ENCODE results near the gene CELF4.
A peak's percentile ranks its signal among the peaks of the same experiment; 100 is the strongest.

The CELF4 gene

GRCh38 chr18:37395631-37396030 is 170.0 kb downstream of the CELF4 start:
- no peak for ATAC-seq (ENCODE audit: low read depth)
- no peaks in the 10 kb centered on the region for H3K4me1 ChIP-seq (ENCODE audit: insufficient read depth, poor library complexity, severe bottlenecking)

DNA sequence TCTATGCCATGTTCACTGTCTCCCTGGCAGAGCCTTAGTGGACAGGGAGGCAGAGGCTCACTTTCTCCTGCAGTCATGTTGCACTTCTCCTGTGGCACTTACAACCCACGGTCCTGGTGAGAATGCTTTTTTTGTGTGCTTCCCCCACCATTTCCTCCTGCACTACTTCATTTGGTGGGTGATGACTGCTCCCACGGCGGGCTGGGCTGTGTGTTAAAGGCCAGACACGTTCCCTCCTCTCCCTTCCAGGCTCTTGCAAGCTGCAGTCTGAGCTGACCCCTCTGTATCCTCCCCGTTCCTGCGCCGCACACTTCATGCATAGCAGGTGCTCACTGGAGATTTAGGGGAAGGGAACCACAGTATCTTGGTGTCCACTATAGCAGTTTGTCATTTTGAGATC is 170.5 kb downstream of the CELF4 start:
- peaks cover 9% of the 10 kb centered on the region for H3K27me3 ChIP-seq (ENCODE audit: insufficient read depth, poor library complexity, severe bottlenecking)
- TF ChIP-seq, protein P1, sequence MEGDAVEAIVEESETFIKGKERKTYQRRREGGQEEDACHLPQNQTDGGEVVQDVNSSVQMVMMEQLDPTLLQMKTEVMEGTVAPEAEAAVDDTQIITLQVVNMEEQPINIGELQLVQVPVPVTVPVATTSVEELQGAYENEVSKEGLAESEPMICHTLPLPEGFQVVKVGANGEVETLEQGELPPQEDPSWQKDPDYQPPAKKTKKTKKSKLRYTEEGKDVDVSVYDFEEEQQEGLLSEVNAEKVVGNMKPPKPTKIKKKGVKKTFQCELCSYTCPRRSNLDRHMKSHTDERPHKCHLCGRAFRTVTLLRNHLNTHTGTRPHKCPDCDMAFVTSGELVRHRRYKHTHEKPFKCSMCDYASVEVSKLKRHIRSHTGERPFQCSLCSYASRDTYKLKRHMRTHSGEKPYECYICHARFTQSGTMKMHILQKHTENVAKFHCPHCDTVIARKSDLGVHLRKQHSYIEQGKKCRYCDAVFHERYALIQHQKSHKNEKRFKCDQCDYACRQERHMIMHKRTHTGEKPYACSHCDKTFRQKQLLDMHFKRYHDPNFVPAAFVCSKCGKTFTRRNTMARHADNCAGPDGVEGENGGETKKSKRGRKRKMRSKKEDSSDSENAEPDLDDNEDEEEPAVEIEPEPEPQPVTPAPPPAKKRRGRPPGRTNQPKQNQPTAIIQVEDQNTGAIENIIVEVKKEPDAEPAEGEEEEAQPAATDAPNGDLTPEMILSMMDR (IDR thresholded peaks at IDR 0.05; ENCODE audit: poor library complexity, severe bottlenecking), result no peak

More at GRCh38 chr18:37395631-37396030, 170.0 kb downstream of the CELF4 start:
- no peak overlapping the region for H3K27ac ChIP-seq (ENCODE audit: poor library complexity, severe bottlenecking)
- H3K9me3 ChIP-seq (ENCODE audit: severe bottlenecking), result no peaks in the 10 kb centered on the region
- DNase-seq (ENCODE audit: low spot score), result no peak
- H3K4me3 ChIP-seq (ENCODE audit: severe bottlenecking), result no peak overlapping the region
- H3K27me3 ChIP-seq (ENCODE audit: insufficient read depth, poor library complexity, severe bottlenecking), result peaks cover 9% of the 10 kb centered on the region
- TF ChIP-seq, protein P1 (IDR thresholded peaks at IDR 0.05; ENCODE audit: poor library complexity, severe bottlenecking), result no peak
- H3K36me3 ChIP-seq (ENCODE audit: low read depth), result no peaks in the 10 kb centered on the region

DNA sequence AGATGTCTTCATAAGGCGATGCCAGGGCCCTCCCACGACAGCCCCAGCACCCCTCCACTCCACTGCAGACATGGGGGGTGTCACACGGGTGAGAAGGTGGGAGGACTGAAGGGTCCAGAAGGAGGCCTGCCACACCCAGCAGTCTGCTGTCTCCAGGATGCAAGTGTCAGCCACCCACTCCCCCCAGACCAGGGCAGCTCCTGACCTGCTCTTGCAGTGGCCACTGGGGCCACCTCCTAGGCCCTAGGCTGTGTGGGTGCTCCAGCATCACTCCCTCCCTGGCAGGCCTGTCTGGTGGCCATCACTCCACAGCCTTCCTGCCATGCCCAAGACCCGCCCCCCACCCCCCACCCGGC is 171.0 kb downstream of the CELF4 start:
- H3K9me3 ChIP-seq (ENCODE audit: severe bottlenecking), result no peaks in the 10 kb centered on the region
- H3K27me3 ChIP-seq (ENCODE audit: insufficient read depth, poor library complexity, severe bottlenecking), result peaks cover 9% of the 10 kb centered on the region
- no peaks in the 10 kb centered on the region for H3K4me1 ChIP-seq (ENCODE audit: insufficient read depth, poor library complexity, severe bottlenecking)
- H3K27ac ChIP-seq (ENCODE audit: poor library complexity, severe bottlenecking), result no peak overlapping the region
- TF ChIP-seq, protein P1 (IDR thresholded peaks at IDR 0.05; ENCODE audit: poor library complexity, severe bottlenecking), result no peak
- H3K36me3 ChIP-seq (ENCODE audit: low read depth), result no peaks in the 10 kb centered on the region
- no peak for DNase-seq (ENCODE audit: low spot score)
- no peak overlapping the region for H3K4me3 ChIP-seq (ENCODE audit: severe bottlenecking)
- ATAC-seq (ENCODE audit: low read depth), result no peak; the same call in 2 of the 3 replicates

More for the DNA sequence above, 170.5 kb downstream of the CELF4 start:
- DNase-seq (ENCODE audit: low spot score), result no peak
- Histone ChIP-seq H3K27ac (ENCODE audit: poor library complexity, severe bottlenecking) (no peak overlapping the region), H3K4me3 (ENCODE audit: severe bottlenecking) (no peak overlapping the region), H3K9me3 (ENCODE audit: severe bottlenecking) (no peaks in the 10 kb centered on the region), H3K4me1 (ENCODE audit: insufficient read depth, poor library complexity, severe bottlenecking) (no peaks in the 10 kb centered on the region), H3K36me3 (ENCODE audit: low read depth) (no peaks in the 10 kb centered on the region)
- no peak for ATAC-seq (ENCODE audit: low read depth)

- no peaks in the 10 kb centered on the region for H3K36me3 ChIP-seq (ENCODE audit: low read depth)
- TF ChIP-seq, protein P1 (IDR thresholded peaks at IDR 0.05; ENCODE audit: poor library complexity, severe bottlenecking), result no peak
- H3K27ac ChIP-seq (ENCODE audit: poor library complexity, severe bottlenecking), result no peak overlapping the region
- no peaks in the 10 kb centered on the region for H3K9me3 ChIP-seq (ENCODE audit: severe bottlenecking)
- DNase-seq (ENCODE audit: low spot score), result no peak
- ATAC-seq (ENCODE audit: low read depth), result peak; percentile 69
- peak overlapping the region; percentile 17 for H3K4me3 ChIP-seq (ENCODE audit: severe bottlenecking)
- no peaks in the 10 kb centered on the region for H3K4me1 ChIP-seq (ENCODE audit: insufficient read depth, poor library complexity, severe bottlenecking)
- peaks cover 9% of the 10 kb centered on the region for H3K27me3 ChIP-seq (ENCODE audit: insufficient read depth, poor library complexity, severe bottlenecking)
These were observed 171.5 kb downstream of the CELF4 start for GRCh38 chr18:37393945-37394609.

DNA sequence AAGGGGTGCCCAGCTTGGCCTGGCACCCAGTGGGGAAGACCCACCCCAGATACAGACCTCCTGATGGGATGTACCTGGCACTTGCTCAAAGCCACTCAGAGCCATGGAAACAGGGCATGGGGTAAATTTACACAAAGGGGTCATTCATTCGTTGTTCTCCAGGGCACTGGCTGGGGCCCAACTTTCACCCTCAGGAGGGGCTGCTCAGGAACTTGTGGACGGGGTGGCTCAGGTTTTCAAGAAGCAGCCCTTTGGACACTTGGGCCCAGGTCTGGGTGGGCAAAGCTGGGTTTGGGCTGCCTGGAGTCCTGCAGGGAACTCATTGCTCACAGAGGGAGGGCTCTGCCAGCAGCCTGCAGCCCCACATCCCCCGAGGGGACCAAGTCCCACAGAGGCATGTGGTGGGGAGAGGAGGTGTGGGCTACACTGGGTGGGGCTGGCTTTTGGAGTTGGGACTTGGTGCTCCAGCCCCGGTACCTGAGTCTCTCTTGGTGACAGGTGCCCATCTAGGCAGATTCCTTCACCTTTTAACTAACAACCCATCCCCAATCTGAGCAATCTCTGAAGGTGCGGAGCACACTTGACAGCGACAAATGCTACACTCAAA is 172.3 kb downstream of the CELF4 start:
- peaks cover 9% of the 10 kb centered on the region for H3K27me3 ChIP-seq (ENCODE audit: insufficient read depth, poor library complexity, severe bottlenecking)
- H3K9me3 ChIP-seq (ENCODE audit: severe bottlenecking), result no peaks in the 10 kb centered on the region
- H3K4me3 ChIP-seq (ENCODE audit: severe bottlenecking), result no peak overlapping the region
- H3K4me1 ChIP-seq (ENCODE audit: insufficient read depth, poor library complexity, severe bottlenecking), result no peaks in the 10 kb centered on the region
- TF ChIP-seq, protein P1 (IDR thresholded peaks at IDR 0.05; ENCODE audit: poor library complexity, severe bottlenecking), result no peak
- no peak overlapping the region for H3K27ac ChIP-seq (ENCODE audit: poor library complexity, severe bottlenecking)
- DNase-seq (ENCODE audit: low spot score) (no peak), ATAC-seq (ENCODE audit: low read depth) (no peak)
- H3K36me3 ChIP-seq (ENCODE audit: low read depth), result no peaks in the 10 kb centered on the region

All from RWPE2 (cell line).